OCI-LY1 (cell line): ENCODE results near the gene MAS1.

Experiments
- H2AFZ ChIP-seq: fragments of 200-600 bp; sonication (generic), shearing (Covaris generic); 2 replicates; pipeline ENCODE4 v1.6.0; 2014; ENCODE audit warnings: antibody characterized with exemption, mild to moderate bottlenecking, low read length
- H3F3A ChIP-seq: fragments of 200-600 bp; sonication (generic), shearing (Covaris generic); 2 replicates; pipeline ENCODE4 v1.6.0; 2014; ENCODE audit warnings: mild to moderate bottlenecking, antibody characterized with exemption, low read length, moderate library complexity; ENCODE audit not compliant: insufficient read depth
- H3K27ac ChIP-seq: fragments of 200-600 bp; sonication (generic); 2 replicates; pipeline ENCODE4 v1.5.1; 2014; ENCODE audit warnings: low read length, mixed run types, mild to moderate bottlenecking, low read depth; ENCODE audit not compliant: poor library complexity, severe bottlenecking
- H3K27me3 ChIP-seq: fragments of 200-600 bp; sonication (generic); 2 replicates; pipeline ENCODE4 v1.6.0; 2014; ENCODE audit warnings: antibody characterized with exemption, mild to moderate bottlenecking, low read length, moderate library complexity; ENCODE audit not compliant: insufficient read depth
- H3K36me3 ChIP-seq: fragments of 200-600 bp; sonication (generic); 2 replicates; pipeline ENCODE4 v1.6.1; 2014; ENCODE audit warnings: mild to moderate bottlenecking, antibody characterized with exemption, low read length, moderate library complexity, mixed read lengths; ENCODE audit not compliant: insufficient read depth
- H3K4me1 ChIP-seq: fragments of 200-600 bp; sonication (generic); 2 replicates; pipeline ENCODE4 v1.5.1; 2014; ENCODE audit warnings: mild to moderate bottlenecking, low read length, moderate library complexity; ENCODE audit not compliant: insufficient read depth, severe bottlenecking
- H3K4me2 ChIP-seq: fragments of 200-600 bp; sonication (generic), shearing (Covaris generic); 2 replicates; pipeline ENCODE4 v1.6.1; 2014; ENCODE audit warnings: low read length
- H3K4me3 ChIP-seq: fragments of 200-600 bp; sonication (generic); 2 replicates; pipeline ENCODE4 v1.5.1; 2014; ENCODE audit warnings: low read length, low read depth, mild to moderate bottlenecking, mixed read lengths; ENCODE audit not compliant: poor library complexity, severe bottlenecking
- H3K79me2 ChIP-seq: fragments of 200-600 bp; shearing (Covaris generic); 2 replicates; pipeline ENCODE4 v1.6.1; 2016; ENCODE audit warnings: mixed run types, low read length, mixed read lengths; ENCODE audit not compliant: insufficient read depth
- H3K9ac ChIP-seq: fragments of 200-600 bp; sonication (generic), shearing (Covaris generic); 2 replicates; pipeline ENCODE4 v1.6.1; 2014; ENCODE audit warnings: mild to moderate bottlenecking, low read length, mixed read lengths
- H3K9me2 ChIP-seq: fragments of 200-600 bp; sonication (generic), shearing (Covaris generic); 2 replicates; pipeline ENCODE4 v1.6.1; 2014; ENCODE audit warnings: low read depth, mild to moderate bottlenecking, low read length, mixed read lengths
- H3K9me3 ChIP-seq: fragments of 200-600 bp; shearing (Covaris generic); 2 replicates; pipeline ENCODE4 v1.6.1; 2014; ENCODE audit warnings: low read length, mixed read lengths
- H4K20me1 ChIP-seq: fragments of 200-600 bp; sonication (generic), shearing (Covaris generic); 2 replicates; pipeline ENCODE4 v1.6.0; 2016; ENCODE audit warnings: mild to moderate bottlenecking, low read length; ENCODE audit not compliant: insufficient read depth
- EZH2 ChIP-seq: fragments of 200-600 bp; sonication (generic), shearing (Covaris generic); IDR thresholded peaks from 2 replicates; pipeline ENCODE4 v1.8.0; 2017; ENCODE audit warnings: borderline replicate concordance, mixed run types, mild to moderate bottlenecking, antibody characterized with exemption, low read length, moderate library complexity, mixed read lengths
- TF ChIP-seq, protein P1 (sequence below): fragments of 200-600 bp; sonication (generic), shearing (Covaris generic); IDR thresholded peaks from 2 replicates; pipeline ENCODE4 v1.5.1; 2017; ENCODE audit warnings: mild to moderate bottlenecking, antibody characterized with exemption, low read length, moderate library complexity, mixed read lengths

Gene MAS1

DNA sequence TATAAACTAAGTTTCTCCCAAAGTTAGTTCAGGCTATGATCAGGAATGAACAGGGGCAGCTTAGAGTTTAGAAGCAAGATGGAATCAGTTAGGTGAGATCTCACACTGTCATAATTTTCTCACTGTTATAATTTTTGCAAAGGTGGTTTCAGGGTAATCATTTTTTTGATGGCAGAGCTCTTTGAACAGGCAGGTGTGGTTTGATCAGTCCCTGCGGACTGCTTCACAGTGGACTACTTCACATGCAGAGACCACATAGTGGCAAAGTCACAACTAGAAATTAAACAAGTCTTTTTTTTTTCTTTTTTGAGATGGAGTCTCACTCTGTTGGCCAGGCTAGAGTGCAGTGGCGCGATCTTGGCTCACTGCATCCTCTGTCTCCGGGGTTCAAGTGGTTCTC is 6.8 kb downstream of the MAS1 start:
- Histone ChIP-seq H3K27me3 (no peaks in the 10 kb centered on the region), H3K4me2 (no peak overlapping the region)
- TF ChIP-seq EZH2 = no peak
- TF ChIP-seq, protein P1, sequence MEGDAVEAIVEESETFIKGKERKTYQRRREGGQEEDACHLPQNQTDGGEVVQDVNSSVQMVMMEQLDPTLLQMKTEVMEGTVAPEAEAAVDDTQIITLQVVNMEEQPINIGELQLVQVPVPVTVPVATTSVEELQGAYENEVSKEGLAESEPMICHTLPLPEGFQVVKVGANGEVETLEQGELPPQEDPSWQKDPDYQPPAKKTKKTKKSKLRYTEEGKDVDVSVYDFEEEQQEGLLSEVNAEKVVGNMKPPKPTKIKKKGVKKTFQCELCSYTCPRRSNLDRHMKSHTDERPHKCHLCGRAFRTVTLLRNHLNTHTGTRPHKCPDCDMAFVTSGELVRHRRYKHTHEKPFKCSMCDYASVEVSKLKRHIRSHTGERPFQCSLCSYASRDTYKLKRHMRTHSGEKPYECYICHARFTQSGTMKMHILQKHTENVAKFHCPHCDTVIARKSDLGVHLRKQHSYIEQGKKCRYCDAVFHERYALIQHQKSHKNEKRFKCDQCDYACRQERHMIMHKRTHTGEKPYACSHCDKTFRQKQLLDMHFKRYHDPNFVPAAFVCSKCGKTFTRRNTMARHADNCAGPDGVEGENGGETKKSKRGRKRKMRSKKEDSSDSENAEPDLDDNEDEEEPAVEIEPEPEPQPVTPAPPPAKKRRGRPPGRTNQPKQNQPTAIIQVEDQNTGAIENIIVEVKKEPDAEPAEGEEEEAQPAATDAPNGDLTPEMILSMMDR = no peak

DNA sequence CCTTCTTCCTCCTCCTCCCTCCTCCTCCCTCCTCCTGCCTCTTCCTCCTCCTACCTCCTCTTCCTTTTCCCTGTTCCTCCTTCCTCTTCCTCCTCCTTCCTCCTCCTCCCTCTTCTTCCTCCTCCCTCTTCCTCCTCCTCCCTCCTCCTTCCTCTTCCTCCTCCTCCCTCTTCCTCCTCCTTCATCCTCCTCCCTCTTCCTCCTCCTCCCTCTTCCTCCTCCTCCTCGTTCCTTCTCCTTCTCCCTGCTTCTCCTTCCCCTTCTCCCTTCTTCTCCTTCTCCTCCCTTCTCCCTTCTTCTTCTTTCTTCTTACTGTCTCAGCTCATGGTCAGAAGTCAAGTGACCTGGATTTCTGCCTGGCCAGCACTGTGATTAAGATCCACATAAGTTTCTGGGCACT is 7.7 kb downstream of the MAS1 start:
- TF ChIP-seq, protein P1 = no peak
- Histone ChIP-seq H3K79me2 (no peaks in the 10 kb centered on the region), H3K9ac (no peak overlapping the region), H3K36me3 (no peaks in the 10 kb centered on the region), H4K20me1 (no peaks in the 10 kb centered on the region), H3K27me3 (no peaks in the 10 kb centered on the region), H3K27ac (no peak overlapping the region), H2AFZ (no peak overlapping the region), H3K4me2 (no peak overlapping the region), H3K4me3 (no peak overlapping the region), H3F3A (no peaks in the 10 kb centered on the region), H3K9me3 (no peaks in the 10 kb centered on the region), H3K4me1 (no peaks in the 10 kb centered on the region), H3K9me2 (no peaks in the 10 kb centered on the region)

More for the DNA sequence above, 6.8 kb downstream of the MAS1 start:
- Histone ChIP-seq H4K20me1 (no peaks in the 10 kb centered on the region), H3K9me3 (no peaks in the 10 kb centered on the region), H3K79me2 (no peaks in the 10 kb centered on the region), H3K4me3 (no peak overlapping the region), H3K36me3 (no peaks in the 10 kb centered on the region), H3F3A (no peaks in the 10 kb centered on the region), H3K9me2 (no peaks in the 10 kb centered on the region), H3K9ac (no peak overlapping the region), H3K4me1 (no peaks in the 10 kb centered on the region), H3K27ac (no peak overlapping the region), H2AFZ (no peak overlapping the region)

DNA sequence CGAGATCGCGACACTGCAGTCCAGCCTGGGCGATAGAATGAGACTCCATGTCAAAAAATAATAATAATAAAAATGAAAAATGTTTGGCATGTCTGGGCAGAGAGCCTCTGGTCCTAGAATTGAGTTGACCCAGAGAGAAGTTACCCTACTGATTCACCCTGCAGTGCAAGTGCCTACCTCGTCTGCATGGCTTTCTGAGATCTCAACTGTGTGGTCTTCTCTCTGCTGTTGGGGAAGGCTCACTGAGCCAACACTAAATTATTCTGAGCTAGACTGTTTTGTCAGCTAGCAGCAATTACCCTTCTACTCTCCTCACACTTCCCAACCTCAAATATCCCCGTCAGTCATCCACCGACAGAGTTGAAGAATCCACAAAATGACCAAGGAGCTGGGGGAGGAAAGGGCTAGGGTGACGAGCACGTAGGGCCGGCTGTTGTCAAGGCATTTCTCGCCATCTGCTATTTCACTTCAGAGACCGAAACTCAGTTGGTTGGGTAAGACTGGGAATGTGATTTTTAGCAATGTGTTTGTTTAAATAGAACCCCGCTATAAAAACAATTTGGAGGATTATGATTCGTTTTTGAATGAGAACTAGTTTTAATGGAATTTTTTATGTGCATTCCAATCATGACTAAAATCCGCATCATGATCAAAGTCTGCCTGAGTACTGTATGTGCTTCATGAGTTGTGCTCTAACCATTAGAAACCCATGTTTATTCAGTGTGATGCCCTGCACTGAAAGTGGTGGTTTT is 9.4 kb downstream of the MAS1 start:
- no peak for TF ChIP-seq EZH2
- TF ChIP-seq, protein P1 = no peak
- H3F3A ChIP-seq = no peaks in the 10 kb centered on the region
- H4K20me1 ChIP-seq = no peaks in the 10 kb centered on the region
- no peaks in the 10 kb centered on the region for H3K27me3 ChIP-seq
- H3K9me3 ChIP-seq = no peaks in the 10 kb centered on the region
- no peaks in the 10 kb centered on the region for H3K79me2 ChIP-seq
- no peaks in the 10 kb centered on the region for H3K4me1 ChIP-seq
- H3K4me2 ChIP-seq = no peak overlapping the region
- H3K4me3 ChIP-seq = no peak overlapping the region
- no peak overlapping the region for H2AFZ ChIP-seq
- H3K9ac ChIP-seq = no peak overlapping the region
- H3K9me2 ChIP-seq = no peaks in the 10 kb centered on the region
- no peak overlapping the region for H3K27ac ChIP-seq
- H3K36me3 ChIP-seq = no peaks in the 10 kb centered on the region
